ENCODE results near the gene TIAM2.

DNA sequence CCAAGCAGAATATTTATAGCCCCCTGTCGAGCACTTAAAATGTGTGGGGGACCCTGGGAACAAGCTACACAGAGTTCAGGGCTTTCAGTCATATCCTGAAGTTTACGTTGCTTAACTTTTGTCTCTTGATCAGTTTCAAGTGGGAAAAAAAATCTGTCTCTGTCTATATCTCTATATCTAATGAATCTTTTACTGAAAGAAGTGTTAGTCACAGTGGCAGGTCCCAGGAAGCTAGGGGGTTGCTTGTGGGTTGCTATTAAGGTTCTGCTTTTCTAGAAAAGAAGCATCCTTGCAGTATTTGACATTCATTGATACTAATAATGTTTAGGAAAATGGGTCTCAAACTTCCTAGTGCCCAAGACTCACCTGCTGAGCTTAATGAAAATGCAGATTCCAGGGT is 192.0 kb downstream of the TIAM2 start:
- TF ChIP-seq HDGF (IDR thresholded peaks at IDR 0.05; ENCODE audit: borderline replicate concordance) (no peak), NFRKB (IDR thresholded peaks at IDR 0.05) (no peak), CTBP1 (IDR thresholded peaks at IDR 0.05; ENCODE audit: borderline replicate concordance) (no peak), SUZ12 (IDR thresholded peaks at IDR 0.05) (no peak), ELF4 (IDR thresholded peaks at IDR 0.05) (no peak), ZNF384 (IDR thresholded peaks at IDR 0.05) (no peak), FOXM1 (IDR thresholded peaks at IDR 0.05; ENCODE audit: borderline replicate concordance) (no peak), TARDBP (IDR thresholded peaks at IDR 0.05) (no peak), SP1 (IDR thresholded peaks at IDR 0.05) (no peak), BHLHE40 (IDR thresholded peaks at IDR 0.05; ENCODE audit: borderline replicate concordance) (no peak), LEF1 (IDR thresholded peaks at IDR 0.05; ENCODE audit: borderline replicate concordance) (no peak), ARNT (IDR thresholded peaks at IDR 0.05) (no peak)

Data from HEK293T (cell line).